WTC11 (cell line): Measurements from ENCODE around the gene PER1.

ENCODE experiments used
- AFF4 ChIP-seq: sonication (generic); formaldehyde crosslinking; IDR thresholded peaks from 2 replicates; pipeline ENCODE4 v1.8.1; 2023; ENCODE audit warnings: mild to moderate bottlenecking, missing genetic modification reagents, borderline replicate concordance
- E2F4 ChIP-seq: sonication (generic); formaldehyde crosslinking; IDR thresholded peaks from 2 replicates; pipeline ENCODE4 v1.8.1; 2022; ENCODE audit warnings: low read depth, mild to moderate bottlenecking, moderate library complexity, missing genetic modification reagents, borderline replicate concordance
- JUN ChIP-seq: sonication (generic); formaldehyde crosslinking; IDR thresholded peaks from 2 replicates; pipeline ENCODE4 v1.8.0; 2023; ENCODE audit warnings: mild to moderate bottlenecking, missing genetic modification reagents
- MAX ChIP-seq: sonication (generic); formaldehyde crosslinking; IDR thresholded peaks from 2 replicates; pipeline ENCODE4 v1.8.0; 2022; ENCODE audit warnings: mild to moderate bottlenecking, missing genetic modification reagents
- NR1H2 ChIP-seq: sonication (generic); formaldehyde crosslinking; IDR thresholded peaks from 2 replicates; pipeline ENCODE4 v1.9.0; 2021; ENCODE audit warnings: mild to moderate bottlenecking, moderate library complexity, missing genetic modification reagents
- SP1 ChIP-seq: sonication (generic); formaldehyde crosslinking; conservative IDR thresholded peaks from 2 replicates; pipeline ENCODE4 v1.8.1; 2022; ENCODE audit warnings: missing genetic modification reagents
- TEAD1 ChIP-seq: sonication (generic); formaldehyde crosslinking; IDR thresholded peaks from 2 replicates; pipeline ENCODE4 v1.8.0; 2022; ENCODE audit warnings: mild to moderate bottlenecking, missing genetic modification reagents
- ZNF416 ChIP-seq: fragments of 250-450 bp; sonication (Bioruptor Pico); IDR thresholded peaks from 2 replicates; pipeline ENCODE4 v1.9.0; 2021; ENCODE audit warnings: mild to moderate bottlenecking, inconsistent platforms
- TF ChIP-seq, protein P1 (sequence below): fragments of 200-600 bp; IDR thresholded peaks from 2 replicates; pipeline ENCODE4 v1.8.0; 2022; ENCODE audit warnings: antibody characterized with exemption
- TF ChIP-seq, protein P2 (sequence below): sonication (generic); formaldehyde crosslinking; conservative IDR thresholded peaks from 2 replicates; pipeline ENCODE4 v1.8.1; 2023; ENCODE audit warnings: mild to moderate bottlenecking, low read depth, missing genetic modification reagents, moderate library complexity
- TF ChIP-seq, protein P3 (sequence below): sonication (generic); formaldehyde crosslinking; IDR thresholded peaks from 2 replicates; pipeline ENCODE4 v1.8.1; 2023; ENCODE audit warnings: mild to moderate bottlenecking, missing genetic modification reagents
- TF ChIP-seq, protein P4 (sequence below): sonication (generic); formaldehyde crosslinking; IDR thresholded peaks from 2 replicates; pipeline ENCODE4 v1.8.1; 2023; ENCODE audit warnings: mild to moderate bottlenecking, missing genetic modification reagents, moderate library complexity
- TF ChIP-seq, protein P5 (sequence below): sonication (generic); formaldehyde crosslinking; IDR thresholded peaks from 2 replicates; pipeline ENCODE4 v1.8.1; 2023; ENCODE audit warnings: mild to moderate bottlenecking, missing genetic modification reagents
- TF ChIP-seq, protein P6 (sequence below): sonication (generic); formaldehyde crosslinking; conservative IDR thresholded peaks from 2 replicates; pipeline ENCODE4 v1.8.1; 2022; ENCODE audit warnings: mild to moderate bottlenecking, missing genetic modification reagents

DNA sequence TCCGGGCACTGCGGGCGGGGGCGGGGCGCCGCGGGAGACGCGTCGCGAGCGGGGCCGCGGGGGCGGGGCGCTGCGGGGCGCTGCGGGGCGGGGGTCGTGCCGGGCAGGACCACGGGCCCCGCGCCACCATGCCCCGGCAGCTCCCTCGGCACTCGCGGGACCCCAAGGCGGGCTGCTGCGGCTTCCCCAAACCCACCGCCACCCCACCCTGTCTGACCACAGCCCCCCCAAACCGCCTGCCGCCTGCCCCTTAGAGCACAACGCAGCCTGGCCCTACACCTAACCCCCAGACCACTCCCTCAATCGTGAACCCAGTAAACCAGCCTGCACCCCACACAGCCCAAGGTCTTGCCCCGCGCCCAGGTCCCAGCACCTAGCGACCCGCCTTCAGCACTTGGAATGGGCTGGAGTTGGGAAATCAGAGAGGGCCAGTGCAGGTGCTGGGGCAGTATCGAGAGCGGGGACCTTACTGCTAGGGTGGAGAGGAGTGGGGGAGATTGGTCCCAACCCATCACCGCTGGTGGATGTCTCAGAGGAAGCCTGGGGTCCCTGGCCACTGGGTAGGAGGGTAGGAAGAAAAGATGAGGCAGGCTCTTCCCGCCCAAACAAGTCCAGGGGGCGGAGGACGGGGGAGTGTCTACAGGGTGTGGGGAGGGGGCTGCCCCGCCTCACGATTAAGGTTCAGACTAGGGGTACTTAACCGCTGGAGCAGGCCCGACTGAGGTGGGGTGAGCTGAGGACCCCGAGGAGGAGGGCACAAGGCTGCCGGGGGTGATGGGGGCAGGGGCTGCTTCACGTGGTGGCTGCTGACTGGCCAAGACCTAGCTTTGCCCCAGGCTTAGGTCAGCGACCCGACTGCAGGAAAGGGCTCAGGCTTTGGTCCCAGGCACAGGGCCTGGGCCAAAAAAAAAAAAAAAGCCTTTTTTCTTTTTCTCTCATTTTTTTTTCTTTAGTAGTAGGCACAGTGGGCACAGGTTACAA, 11.1 kb upstream of the PER1 start:
- TF ChIP-seq NR1H2 (CRISPR knock-in tag) (no peak), ZNF416 (CRISPR knock-in tag) (no peak), AFF4 (no peak), E2F4 (no peak), TEAD1 (no peak), SP1 (CRISPR knock-in tag) (no peak; the same call in 1 of the 2 replicates), MAX (CRISPR knock-in tag) (peak; percentile 76; the same call in 1 of the 2 replicates), JUN (CRISPR knock-in tag) (no peak)
- TF ChIP-seq, protein P1, sequence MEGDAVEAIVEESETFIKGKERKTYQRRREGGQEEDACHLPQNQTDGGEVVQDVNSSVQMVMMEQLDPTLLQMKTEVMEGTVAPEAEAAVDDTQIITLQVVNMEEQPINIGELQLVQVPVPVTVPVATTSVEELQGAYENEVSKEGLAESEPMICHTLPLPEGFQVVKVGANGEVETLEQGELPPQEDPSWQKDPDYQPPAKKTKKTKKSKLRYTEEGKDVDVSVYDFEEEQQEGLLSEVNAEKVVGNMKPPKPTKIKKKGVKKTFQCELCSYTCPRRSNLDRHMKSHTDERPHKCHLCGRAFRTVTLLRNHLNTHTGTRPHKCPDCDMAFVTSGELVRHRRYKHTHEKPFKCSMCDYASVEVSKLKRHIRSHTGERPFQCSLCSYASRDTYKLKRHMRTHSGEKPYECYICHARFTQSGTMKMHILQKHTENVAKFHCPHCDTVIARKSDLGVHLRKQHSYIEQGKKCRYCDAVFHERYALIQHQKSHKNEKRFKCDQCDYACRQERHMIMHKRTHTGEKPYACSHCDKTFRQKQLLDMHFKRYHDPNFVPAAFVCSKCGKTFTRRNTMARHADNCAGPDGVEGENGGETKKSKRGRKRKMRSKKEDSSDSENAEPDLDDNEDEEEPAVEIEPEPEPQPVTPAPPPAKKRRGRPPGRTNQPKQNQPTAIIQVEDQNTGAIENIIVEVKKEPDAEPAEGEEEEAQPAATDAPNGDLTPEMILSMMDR = no peak
- TF ChIP-seq, protein P2, sequence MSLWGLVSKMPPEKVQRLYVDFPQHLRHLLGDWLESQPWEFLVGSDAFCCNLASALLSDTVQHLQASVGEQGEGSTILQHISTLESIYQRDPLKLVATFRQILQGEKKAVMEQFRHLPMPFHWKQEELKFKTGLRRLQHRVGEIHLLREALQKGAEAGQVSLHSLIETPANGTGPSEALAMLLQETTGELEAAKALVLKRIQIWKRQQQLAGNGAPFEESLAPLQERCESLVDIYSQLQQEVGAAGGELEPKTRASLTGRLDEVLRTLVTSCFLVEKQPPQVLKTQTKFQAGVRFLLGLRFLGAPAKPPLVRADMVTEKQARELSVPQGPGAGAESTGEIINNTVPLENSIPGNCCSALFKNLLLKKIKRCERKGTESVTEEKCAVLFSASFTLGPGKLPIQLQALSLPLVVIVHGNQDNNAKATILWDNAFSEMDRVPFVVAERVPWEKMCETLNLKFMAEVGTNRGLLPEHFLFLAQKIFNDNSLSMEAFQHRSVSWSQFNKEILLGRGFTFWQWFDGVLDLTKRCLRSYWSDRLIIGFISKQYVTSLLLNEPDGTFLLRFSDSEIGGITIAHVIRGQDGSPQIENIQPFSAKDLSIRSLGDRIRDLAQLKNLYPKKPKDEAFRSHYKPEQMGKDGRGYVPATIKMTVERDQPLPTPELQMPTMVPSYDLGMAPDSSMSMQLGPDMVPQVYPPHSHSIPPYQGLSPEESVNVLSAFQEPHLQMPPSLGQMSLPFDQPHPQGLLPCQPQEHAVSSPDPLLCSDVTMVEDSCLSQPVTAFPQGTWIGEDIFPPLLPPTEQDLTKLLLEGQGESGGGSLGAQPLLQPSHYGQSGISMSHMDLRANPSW (CRISPR knock-in tag) = no peak
- TF ChIP-seq, protein P3, sequence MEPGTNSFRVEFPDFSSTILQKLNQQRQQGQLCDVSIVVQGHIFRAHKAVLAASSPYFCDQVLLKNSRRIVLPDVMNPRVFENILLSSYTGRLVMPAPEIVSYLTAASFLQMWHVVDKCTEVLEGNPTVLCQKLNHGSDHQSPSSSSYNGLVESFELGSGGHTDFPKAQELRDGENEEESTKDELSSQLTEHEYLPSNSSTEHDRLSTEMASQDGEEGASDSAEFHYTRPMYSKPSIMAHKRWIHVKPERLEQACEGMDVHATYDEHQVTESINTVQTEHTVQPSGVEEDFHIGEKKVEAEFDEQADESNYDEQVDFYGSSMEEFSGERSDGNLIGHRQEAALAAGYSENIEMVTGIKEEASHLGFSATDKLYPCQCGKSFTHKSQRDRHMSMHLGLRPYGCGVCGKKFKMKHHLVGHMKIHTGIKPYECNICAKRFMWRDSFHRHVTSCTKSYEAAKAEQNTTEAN = no peak
- TF ChIP-seq, protein P4, sequence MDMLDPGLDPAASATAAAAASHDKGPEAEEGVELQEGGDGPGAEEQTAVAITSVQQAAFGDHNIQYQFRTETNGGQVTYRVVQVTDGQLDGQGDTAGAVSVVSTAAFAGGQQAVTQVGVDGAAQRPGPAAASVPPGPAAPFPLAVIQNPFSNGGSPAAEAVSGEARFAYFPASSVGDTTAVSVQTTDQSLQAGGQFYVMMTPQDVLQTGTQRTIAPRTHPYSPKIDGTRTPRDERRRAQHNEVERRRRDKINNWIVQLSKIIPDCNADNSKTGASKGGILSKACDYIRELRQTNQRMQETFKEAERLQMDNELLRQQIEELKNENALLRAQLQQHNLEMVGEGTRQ (CRISPR knock-in tag) = peak; percentile 71
- TF ChIP-seq, protein P5, sequence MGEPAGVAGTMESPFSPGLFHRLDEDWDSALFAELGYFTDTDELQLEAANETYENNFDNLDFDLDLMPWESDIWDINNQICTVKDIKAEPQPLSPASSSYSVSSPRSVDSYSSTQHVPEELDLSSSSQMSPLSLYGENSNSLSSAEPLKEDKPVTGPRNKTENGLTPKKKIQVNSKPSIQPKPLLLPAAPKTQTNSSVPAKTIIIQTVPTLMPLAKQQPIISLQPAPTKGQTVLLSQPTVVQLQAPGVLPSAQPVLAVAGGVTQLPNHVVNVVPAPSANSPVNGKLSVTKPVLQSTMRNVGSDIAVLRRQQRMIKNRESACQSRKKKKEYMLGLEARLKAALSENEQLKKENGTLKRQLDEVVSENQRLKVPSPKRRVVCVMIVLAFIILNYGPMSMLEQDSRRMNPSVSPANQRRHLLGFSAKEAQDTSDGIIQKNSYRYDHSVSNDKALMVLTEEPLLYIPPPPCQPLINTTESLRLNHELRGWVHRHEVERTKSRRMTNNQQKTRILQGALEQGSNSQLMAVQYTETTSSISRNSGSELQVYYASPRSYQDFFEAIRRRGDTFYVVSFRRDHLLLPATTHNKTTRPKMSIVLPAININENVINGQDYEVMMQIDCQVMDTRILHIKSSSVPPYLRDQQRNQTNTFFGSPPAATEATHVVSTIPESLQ (CRISPR knock-in tag) = no peak
- TF ChIP-seq, protein P6, sequence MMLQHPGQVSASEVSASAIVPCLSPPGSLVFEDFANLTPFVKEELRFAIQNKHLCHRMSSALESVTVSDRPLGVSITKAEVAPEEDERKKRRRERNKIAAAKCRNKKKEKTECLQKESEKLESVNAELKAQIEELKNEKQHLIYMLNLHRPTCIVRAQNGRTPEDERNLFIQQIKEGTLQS (CRISPR knock-in tag) = no peak
